Karpas-422 (cell line): ENCODE results near the gene MAGI2. TPM values are rescaled to one million over a fixed set of nuclear protein-coding genes. Genes with fewer than 3 reads are reported as not detected.
"Not testable (repeated sequence)": the region's sequence is repeated elsewhere in the genome, so short reads cannot be mapped to it uniquely, and the experiment has no call there.

ENCODE experiments used
- DNase-seq: peaks from one replicate; pipeline ENCODE4 v3.0.0-alpha.2; 2015
- H2AFZ ChIP-seq: fragments of 200-600 bp; sonication (generic); 2 replicates; pipeline ENCODE4 v1.6.1; 2014; ENCODE audit warnings: antibody characterized with exemption, low read length, mixed read lengths
- H3K27ac ChIP-seq: fragments of 200-600 bp; sonication (generic); 2 replicates; pipeline ENCODE4 v1.5.1; 2014; ENCODE audit warnings: mild to moderate bottlenecking, low read length, moderate library complexity
- H3K27me3 ChIP-seq: fragments of 200-600 bp; sonication (generic); 2 replicates; pipeline ENCODE4 v1.6.1; 2014; ENCODE audit warnings: low read length, mixed read lengths
- H3K36me3 ChIP-seq: fragments of 200-600 bp; sonication (generic); 2 replicates; pipeline ENCODE4 v1.6.1; 2014; ENCODE audit warnings: low read length, mixed read lengths; ENCODE audit not compliant: insufficient read depth
- H3K4me1 ChIP-seq: fragments of 200-600 bp; sonication (generic); 2 replicates; pipeline ENCODE4 v1.6.1; 2014; ENCODE audit warnings: mild to moderate bottlenecking, low read length, mixed read lengths
- H3K4me2 ChIP-seq: fragments of 200-600 bp; sonication (generic); 2 replicates; pipeline ENCODE4 v1.6.1; 2014; ENCODE audit warnings: low read length, low read depth, mild to moderate bottlenecking; ENCODE audit not compliant: poor library complexity, severe bottlenecking
- H3K4me3 ChIP-seq: fragments of 200-600 bp; sonication (generic); 2 replicates; pipeline ENCODE4 v1.5.1; 2014; ENCODE audit warnings: mild to moderate bottlenecking, antibody characterized with exemption, low read length, mixed read lengths
- H3K79me2 ChIP-seq: fragments of 200-600 bp; sonication (generic); 2 replicates; pipeline ENCODE4 v1.6.1; 2014; ENCODE audit warnings: mild to moderate bottlenecking, low read length, mixed read lengths
- H3K9ac ChIP-seq: fragments of 200-600 bp; sonication (generic); 2 replicates; pipeline ENCODE4 v1.6.0; 2014; ENCODE audit warnings: low read length
- H3K9me2 ChIP-seq: fragments of 200-600 bp; sonication (generic), shearing (Covaris generic); replicated peaks from 2 replicates; pipeline ENCODE4 v1.6.0; 2014; ENCODE audit warnings: mild to moderate bottlenecking, low read length, moderate library complexity; ENCODE audit not compliant: insufficient read depth
- H3K9me3 ChIP-seq: fragments of 300-700, 200-600 bp; sonication (generic); 2 replicates; pipeline ENCODE4 v1.6.1; 2014; ENCODE audit warnings: low read length, mixed read lengths
- H4K20me1 ChIP-seq: fragments of 200-600 bp; sonication (generic); 2 replicates; pipeline ENCODE4 v1.6.1; 2014; ENCODE audit warnings: mild to moderate bottlenecking, antibody characterized with exemption, low read length, low read depth; ENCODE audit not compliant: insufficient read depth
- total RNA-seq: library from RNA; depleted of rRNA; stranded (reverse); fragments of >200 nt; shearing (Covaris generic); gene quantifications from 2 replicates; pipeline ENCODE4 v1.2.3, GENCODE V29; 2014; ENCODE audit warnings: low replicate concordance

The MAGI2 gene
- total RNA-seq, 1 experiment from 2014 or later: 0.93 TPM

- Histone ChIP-seq H3K4me2 (no peak overlapping the region), H3K4me3 (no peak overlapping the region), H3K27ac (no peak overlapping the region), H3K4me1 (no peaks in the 10 kb centered on the region), H3K9me3 (no peaks in the 10 kb centered on the region), H4K20me1 (no peaks in the 10 kb centered on the region), H2AFZ (no peak overlapping the region), H3K79me2 (no peaks in the 10 kb centered on the region), H3K36me3 (no peaks in the 10 kb centered on the region), H3K27me3 (no peaks in the 10 kb centered on the region), H3K9ac (no peak overlapping the region), H3K9me2 (no peaks in the 10 kb centered on the region)
- no peak for DNase-seq
Observed at GRCh38 chr7:78333530-78334425, 1119.7 kb downstream of the MAGI2 start.

- no peaks in the 10 kb centered on the region for H3K9me2 ChIP-seq
- no peak overlapping the region for H2AFZ ChIP-seq
- H3K79me2 ChIP-seq: no peaks in the 10 kb centered on the region
- no peak for DNase-seq
- H3K9me3 ChIP-seq: no peaks in the 10 kb centered on the region
- H3K9ac ChIP-seq: no peak overlapping the region
- H3K4me1 ChIP-seq: no peaks in the 10 kb centered on the region
- no peak overlapping the region for H3K4me3 ChIP-seq
- H4K20me1 ChIP-seq: no peaks in the 10 kb centered on the region
- H3K27me3 ChIP-seq: no peaks in the 10 kb centered on the region
- no peak overlapping the region for H3K4me2 ChIP-seq
- H3K27ac ChIP-seq: no peak overlapping the region
- no peaks in the 10 kb centered on the region for H3K36me3 ChIP-seq
Observed at GRCh38 chr7:78329001-78329655, 1124.3 kb downstream of the MAGI2 start.

GRCh38 chr7:78327718-78328117, 1125.7 kb downstream of the MAGI2 start:
- Histone ChIP-seq H3K4me2 (no peak overlapping the region), H3K9me2 (no peaks in the 10 kb centered on the region), H3K79me2 (no peaks in the 10 kb centered on the region), H3K4me1 (no peaks in the 10 kb centered on the region), H3K4me3 (no peak overlapping the region), H3K27me3 (no peaks in the 10 kb centered on the region), H2AFZ (no peak overlapping the region), H3K36me3 (no peaks in the 10 kb centered on the region), H3K9me3 (no peaks in the 10 kb centered on the region), H3K27ac (no peak overlapping the region), H3K9ac (no peak overlapping the region), H4K20me1 (no peaks in the 10 kb centered on the region)
- DNase-seq: no peak

GRCh38 chr7:78326876-78327275, 1126.6 kb downstream of the MAGI2 start:
- H3K4me2 ChIP-seq: no peak overlapping the region
- no peaks in the 10 kb centered on the region for H3K4me1 ChIP-seq
- no peaks in the 10 kb centered on the region for H4K20me1 ChIP-seq
- no peaks in the 10 kb centered on the region for H3K27me3 ChIP-seq
- H2AFZ ChIP-seq: no peak overlapping the region
- no peak overlapping the region for H3K27ac ChIP-seq
- H3K9me3 ChIP-seq: no peaks in the 10 kb centered on the region
- no peaks in the 10 kb centered on the region for H3K79me2 ChIP-seq
- no peaks in the 10 kb centered on the region for H3K36me3 ChIP-seq
- no peak overlapping the region for H3K4me3 ChIP-seq
- no peak for DNase-seq
- H3K9ac ChIP-seq: no peak overlapping the region
- H3K9me2 ChIP-seq: no peaks in the 10 kb centered on the region

- H2AFZ ChIP-seq: no peak overlapping the region
Observed at GRCh38 chr7:78326189-78326588, 1127.3 kb downstream of the MAGI2 start.

GRCh38 chr7:78323118-78323517, 1130.3 kb downstream of the MAGI2 start:
- Histone ChIP-seq H3K4me2 (no peak overlapping the region), H2AFZ (no peak overlapping the region), H3K9me2 (no peaks in the 10 kb centered on the region), H3K9me3 (no peaks in the 10 kb centered on the region), H3K27ac (no peak overlapping the region), H4K20me1 (no peaks in the 10 kb centered on the region), H3K4me1 (no peaks in the 10 kb centered on the region), H3K79me2 (no peaks in the 10 kb centered on the region), H3K9ac (no peak overlapping the region), H3K27me3 (no peaks in the 10 kb centered on the region), H3K4me3 (no peak overlapping the region), H3K36me3 (no peaks in the 10 kb centered on the region)
- no peak for DNase-seq

More at GRCh38 chr7:78326189-78326588, 1127.3 kb downstream of the MAGI2 start:
- no peak overlapping the region for H3K27ac ChIP-seq
- DNase-seq: no peak
- no peaks in the 10 kb centered on the region for H3K79me2 ChIP-seq
- H3K36me3 ChIP-seq: no peaks in the 10 kb centered on the region
- H3K4me2 ChIP-seq: no peak overlapping the region
- H3K4me1 ChIP-seq: no peaks in the 10 kb centered on the region
- no peaks in the 10 kb centered on the region for H4K20me1 ChIP-seq
- H3K4me3 ChIP-seq: no peak overlapping the region
- no peaks in the 10 kb centered on the region for H3K27me3 ChIP-seq
- no peak overlapping the region for H3K9ac ChIP-seq
- H3K9me3 ChIP-seq: no peaks in the 10 kb centered on the region
- H3K9me2 ChIP-seq: no peaks in the 10 kb centered on the region

GRCh38 chr7:78322231-78322630, 1131.2 kb downstream of the MAGI2 start:
- DNase-seq, H3K27me3 ChIP-seq, H3K79me2 ChIP-seq, H2AFZ ChIP-seq, H3K4me2 ChIP-seq, H3K4me3 ChIP-seq, H3K36me3 ChIP-seq, H3K4me1 ChIP-seq, H3K27ac ChIP-seq, H3K9me3 ChIP-seq, H4K20me1 ChIP-seq, H3K9me2 ChIP-seq, H3K9ac ChIP-seq: not testable (repeated sequence)

GRCh38 chr7:78317371-78317770, 1136.1 kb downstream of the MAGI2 start:
- no peak overlapping the region for H2AFZ ChIP-seq
- no peaks in the 10 kb centered on the region for H3K9me2 ChIP-seq
- no peaks in the 10 kb centered on the region for H3K4me1 ChIP-seq
- no peaks in the 10 kb centered on the region for H3K9me3 ChIP-seq
- no peaks in the 10 kb centered on the region for H3K27me3 ChIP-seq
- H3K9ac ChIP-seq: no peak overlapping the region
- no peak overlapping the region for H3K4me3 ChIP-seq
- no peaks in the 10 kb centered on the region for H4K20me1 ChIP-seq
- H3K4me2 ChIP-seq: no peak overlapping the region
- no peak overlapping the region for H3K27ac ChIP-seq
- H3K36me3 ChIP-seq: no peaks in the 10 kb centered on the region
- H3K79me2 ChIP-seq: no peaks in the 10 kb centered on the region
- no peak for DNase-seq
